ENCODE results near the gene GLT6D1. TPM values are rescaled to one million over a fixed set of nuclear protein-coding genes. Genes with fewer than 3 reads are reported as not detected.

GLT6D1 gene
- total and polyA plus RNA-seq, 2 of the 8 experiments (the other 6 are each of a cell fraction or from before 2014, with no cell fraction given) = 1.3 to 2.1 TPM

GRCh38 chr9:135612437-135612836 is 26.9 kb downstream of the GLT6D1 start (continued):
- no peak for TF ChIP-seq ATF3 (IDR thresholded peaks at IDR 0.05; ENCODE audit: insufficient read depth, low read depth, low read length)
- TF ChIP-seq KDM4A (IDR thresholded peaks at IDR 0.05; ENCODE audit: low read depth, low read length, severe bottlenecking) = no peak
- TF ChIP-seq SIX5 (IDR thresholded peaks at IDR 0.05; ENCODE audit: low read depth, low read length) = no peak
- no peak for TF ChIP-seq SRF (IDR thresholded peaks at IDR 0.05; ENCODE audit: low read depth, low read length)
- no peak for TF ChIP-seq HDAC2 (IDR thresholded peaks at IDR 0.05; ENCODE audit: borderline replicate concordance in 1 of 2, low read depth in 2 of 2, low read length in 2 of 2)
- TF ChIP-seq ASH2L (IDR thresholded peaks at IDR 0.05; ENCODE audit: low read length) = no peak
- no peak for TF ChIP-seq BCL11A (IDR thresholded peaks at IDR 0.05; ENCODE audit: low read depth in 2 of 2, low read length in 2 of 2)

Data from H1 (cell line).